Cortex of kidney (tissue), 1 donor: ENCODE data around the gene DNAH8.

ENCODE experiments used
- DNase-seq: peaks from one replicate; lab custom pipeline; 2025; lab: John Stamatoyannopoulos, UW

The DNAH8 gene

DNA sequence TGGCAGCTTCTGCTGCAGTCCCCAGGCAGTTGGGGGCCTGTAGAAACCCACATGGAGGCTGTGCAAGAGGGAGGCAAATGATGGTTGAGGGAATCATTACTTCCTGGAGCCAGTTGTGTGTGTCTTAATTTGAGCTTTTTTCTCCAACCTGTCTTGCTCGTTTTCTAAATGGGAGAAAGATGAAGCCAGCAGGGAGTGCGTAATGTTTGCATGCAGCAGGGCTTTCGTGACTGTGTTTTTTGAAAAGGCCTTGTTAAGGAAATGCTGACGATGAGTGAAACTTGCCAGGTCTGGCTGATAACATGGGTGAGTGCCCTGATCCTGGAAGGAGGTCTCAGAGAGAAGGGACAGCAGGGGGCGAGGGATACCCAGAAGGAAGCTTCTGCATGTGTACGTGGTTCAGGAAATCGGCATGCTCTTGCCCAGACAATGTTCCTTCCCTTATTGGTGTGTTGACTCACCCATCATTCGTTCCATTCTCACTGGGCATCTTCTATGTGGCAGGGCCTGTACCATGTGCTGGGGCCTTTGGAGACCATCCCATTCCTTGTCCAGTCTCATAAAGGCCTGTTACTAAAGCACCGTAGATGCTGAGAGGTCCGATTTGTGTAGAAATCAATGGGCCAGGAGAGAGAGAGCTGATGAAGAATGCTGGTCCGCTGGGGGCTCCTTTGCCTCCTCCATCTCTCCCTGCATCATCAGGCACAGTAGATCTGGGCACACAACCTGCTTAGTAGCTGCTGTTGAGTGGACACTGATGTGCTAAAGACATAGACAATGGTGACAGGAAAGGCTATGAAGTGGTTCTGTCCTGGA is 360.9 kb downstream of the DNAH8 start:
- DNase-seq: no peak

GRCh38 chr6:39076623-39077535 is 361.8 kb downstream of the DNAH8 start:
- no peak for DNase-seq

GRCh38 chr6:39077882-39078594 is 362.9 kb downstream of the DNAH8 start:
- DNase-seq: no peak

- no peak for DNase-seq
Observed at GRCh38 chr6:39078695-39079094, 363.6 kb downstream of the DNAH8 start.

GRCh38 chr6:39079197-39080125 is 364.4 kb downstream of the DNAH8 start:
- no peak for DNase-seq
